ENCODE results near the gene RGS7. TPM values are rescaled to one million over a fixed set of nuclear protein-coding genes. Genes with fewer than 3 reads are reported as not detected.

RGS7 gene
- total and polyA plus RNA-seq, 5 experiments from 2014 or later, result not detected

DNA sequence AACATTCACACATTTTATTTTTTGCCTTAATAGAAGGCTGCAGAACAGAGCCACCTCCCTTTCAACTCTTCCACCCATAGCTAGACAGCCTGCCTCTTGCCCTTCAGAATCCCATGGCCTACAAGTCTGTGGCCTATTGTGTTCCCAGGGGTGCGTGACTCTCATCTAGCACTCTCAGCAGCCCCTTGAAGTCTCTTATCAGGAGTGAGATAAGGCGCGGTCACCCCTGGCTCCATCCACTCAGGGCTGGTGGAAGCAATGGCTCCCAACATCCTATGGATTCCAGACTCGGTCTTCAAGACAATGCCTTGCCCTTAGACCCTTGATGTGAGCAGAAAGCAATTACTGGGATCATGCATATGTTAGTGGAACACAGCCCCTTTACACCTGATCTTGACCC lies 480.9 kb downstream of the RGS7 start:
- Mint-ChIP-seq H3K4me3 (no peak overlapping the region), H3K27me3 (no peaks in the 10 kb centered on the region), H3K36me3 (peaks cover 0 to 5% (median 0%) of the 10 kb centered on the region in 3 donors), H3K9me3 (peaks cover 0 to 25% (median 4%) of the 10 kb centered on the region in 9 donors), H3K27ac (no peak overlapping the region), H3K4me1 (no peaks in the 10 kb centered on the region)
- no peak for DNase-seq
- no peak for ATAC-seq
- POLR2A ChIA-PET, result no interaction called here

GRCh38 chr1:240869071-240869470 lies 487.9 kb downstream of the RGS7 start:
- Mint-ChIP-seq H3K9me3 (peaks cover 0 to 9% (median 2%) of the 10 kb centered on the region in 9 donors), H3K4me1 (no peaks in the 10 kb centered on the region), H3K4me3 (no peak overlapping the region), H3K27ac (no peak overlapping the region), H3K27me3 (peaks cover 0 to 4% (median 0%) of the 10 kb centered on the region in 5 donors), H3K36me3 (no peaks in the 10 kb centered on the region)
- POLR2A ChIA-PET, result no interaction called here
- DNase-seq, result no peak
- no peak for ATAC-seq

DNA sequence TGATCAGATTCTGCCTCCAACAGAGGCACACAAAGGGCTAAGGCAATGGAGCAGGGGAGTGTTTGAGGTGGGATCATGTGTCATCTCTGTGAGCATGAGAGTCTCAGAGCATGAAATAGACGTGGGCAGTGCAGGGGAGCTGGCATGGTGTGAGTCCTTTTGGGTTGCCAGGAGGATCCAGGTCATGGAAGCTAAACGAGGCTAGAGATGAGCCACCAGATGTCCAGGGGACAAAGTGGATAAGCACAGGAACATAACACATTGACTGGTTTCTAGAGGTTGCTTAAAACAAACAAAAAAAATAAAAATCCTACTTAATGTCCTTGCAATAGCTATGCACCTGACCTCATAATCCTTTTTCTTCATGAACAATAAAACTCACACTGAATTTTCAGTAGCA lies 490.3 kb downstream of the RGS7 start:
- Mint-ChIP-seq H3K27me3 (peaks cover 0 to 4% (median 0%) of the 10 kb centered on the region in 5 donors), H3K4me3 (no peak overlapping the region), H3K27ac (no peak overlapping the region), H3K9me3 (peaks cover 0 to 9% (median 2%) of the 10 kb centered on the region in 9 donors), H3K4me1 (no peaks in the 10 kb centered on the region), H3K36me3 (no peaks in the 10 kb centered on the region)
- POLR2A ChIA-PET, result no interaction called here
- ATAC-seq, result no peak
- no peak for DNase-seq

DNA sequence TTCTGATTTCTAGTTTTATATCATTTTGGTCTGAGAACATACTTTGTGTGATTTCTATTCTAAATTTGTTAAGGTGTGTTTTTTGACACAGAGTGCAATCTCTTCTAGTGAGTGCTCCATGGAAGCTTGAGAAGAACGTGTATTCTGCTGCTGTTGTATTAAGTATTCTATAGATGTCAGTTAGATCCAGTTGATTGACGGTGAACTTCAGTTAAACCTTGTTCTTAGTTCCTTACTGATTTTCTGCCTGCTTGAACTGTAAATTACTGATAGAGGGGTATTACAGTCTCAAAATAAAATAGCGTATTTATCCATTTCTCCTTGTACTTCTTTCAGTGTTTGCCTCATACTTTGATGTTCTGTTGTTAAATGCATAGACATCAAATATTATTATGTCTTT lies 497.0 kb downstream of the RGS7 start:
- DNase-seq (no peak), ATAC-seq (no peak)
- Mint-ChIP-seq H3K27ac (no peak overlapping the region), H3K4me3 (no peak overlapping the region), H3K9me3 (peaks cover 0 to 12% (median 0%) of the 10 kb centered on the region in 9 donors), H3K27me3 (peaks cover 0 to 3% (median 0%) of the 10 kb centered on the region in 5 donors), H3K4me1 (no peaks in the 10 kb centered on the region), H3K36me3 (no peaks in the 10 kb centered on the region)
- POLR2A ChIA-PET, result no interaction called here

DNA sequence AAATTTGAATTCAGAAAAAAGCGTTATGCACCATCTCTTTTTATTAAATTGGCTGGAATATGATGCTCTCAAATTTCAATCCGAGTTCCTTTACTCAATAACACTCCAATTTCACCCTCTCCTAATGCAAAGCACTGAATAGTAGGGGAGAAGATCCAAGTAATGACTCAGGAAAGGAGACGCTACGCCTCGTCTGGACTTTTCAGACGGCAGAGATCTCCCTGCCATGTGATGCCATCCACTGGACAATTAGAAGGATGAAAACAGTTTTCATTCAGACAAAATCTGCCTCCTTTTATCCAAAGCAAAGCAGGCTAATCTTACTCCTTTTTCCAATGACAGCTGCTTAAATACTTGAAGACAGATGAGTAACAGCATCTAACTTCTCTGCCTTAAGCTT lies 502.6 kb downstream of the RGS7 start:
- no peaks in the 10 kb centered on the region for H3K36me3 Mint-ChIP-seq
- ATAC-seq (no peak), DNase-seq (no peak)
- no peaks in the 10 kb centered on the region for H3K4me1 Mint-ChIP-seq
- POLR2A ChIA-PET, result no interaction called here
- peaks cover 0 to 37% (median 8%) of the 10 kb centered on the region in 9 donors for H3K9me3 Mint-ChIP-seq
- H3K4me3 Mint-ChIP-seq, result no peak overlapping the region
- peaks cover 0 to 3% (median 0%) of the 10 kb centered on the region in 5 donors for H3K27me3 Mint-ChIP-seq
- no peak overlapping the region for H3K27ac Mint-ChIP-seq

DNA sequence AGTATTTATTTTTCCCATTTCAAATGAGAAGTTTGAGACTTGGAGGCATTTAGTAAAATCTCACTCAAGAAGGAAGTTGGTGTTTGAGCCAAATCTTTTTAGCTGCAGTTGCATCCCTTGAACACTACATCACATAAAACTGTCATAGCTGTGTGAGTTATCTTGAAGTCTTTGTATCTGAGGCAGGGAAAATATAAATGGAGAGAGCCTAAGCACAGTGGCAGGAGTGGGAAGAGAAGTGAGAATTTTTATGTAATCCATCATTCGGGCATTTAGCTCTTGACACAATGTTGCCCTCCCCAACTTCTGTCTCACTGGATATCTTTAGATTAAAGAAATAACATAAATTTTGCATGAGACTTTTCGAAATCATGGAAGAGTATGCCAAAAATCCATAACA lies 509.7 kb downstream of the RGS7 start:
- DNase-seq (no peak), ATAC-seq (no peak)
- Mint-ChIP-seq H3K27me3 (peaks cover 0 to 7% (median 2%) of the 10 kb centered on the region in 5 donors), H3K27ac (no peak overlapping the region), H3K4me1 (no peaks in the 10 kb centered on the region), H3K9me3 (peaks cover 0 to 33% (median 7%) of the 10 kb centered on the region in 9 donors), H3K4me3 (no peak overlapping the region), H3K36me3 (no peaks in the 10 kb centered on the region)
- POLR2A ChIA-PET, result no interaction called here

GRCh38 chr1:240844486-240844885 lies 512.5 kb downstream of the RGS7 start:
- no peaks in the 10 kb centered on the region for H3K36me3 Mint-ChIP-seq
- ATAC-seq (no peak), DNase-seq (no peak)
- H3K4me3 Mint-ChIP-seq, result no peak overlapping the region
- peaks cover 0 to 5% (median 2%) of the 10 kb centered on the region in 5 donors for H3K27me3 Mint-ChIP-seq
- POLR2A ChIA-PET, result no interaction called here
- peaks cover 0 to 19% (median 3%) of the 10 kb centered on the region in 9 donors for H3K9me3 Mint-ChIP-seq
- H3K4me1 Mint-ChIP-seq, result no peaks in the 10 kb centered on the region
- H3K27ac Mint-ChIP-seq, result no peak overlapping the region

- H3K9me3 Mint-ChIP-seq, result peaks cover 0 to 19% (median 2%) of the 10 kb centered on the region in 9 donors
- no peaks in the 10 kb centered on the region for H3K4me1 Mint-ChIP-seq
- peaks cover 0 to 5% (median 2%) of the 10 kb centered on the region in 5 donors for H3K27me3 Mint-ChIP-seq
- DNase-seq, result no peak
- no peaks in the 10 kb centered on the region for H3K36me3 Mint-ChIP-seq
- POLR2A ChIA-PET, result no interaction called here
- H3K4me3 Mint-ChIP-seq, result no peak overlapping the region
- no peak overlapping the region for H3K27ac Mint-ChIP-seq
- ATAC-seq, result no peak
Measured at GRCh38 chr1:240843798-240844197, 513.2 kb downstream of the RGS7 start.

DNA sequence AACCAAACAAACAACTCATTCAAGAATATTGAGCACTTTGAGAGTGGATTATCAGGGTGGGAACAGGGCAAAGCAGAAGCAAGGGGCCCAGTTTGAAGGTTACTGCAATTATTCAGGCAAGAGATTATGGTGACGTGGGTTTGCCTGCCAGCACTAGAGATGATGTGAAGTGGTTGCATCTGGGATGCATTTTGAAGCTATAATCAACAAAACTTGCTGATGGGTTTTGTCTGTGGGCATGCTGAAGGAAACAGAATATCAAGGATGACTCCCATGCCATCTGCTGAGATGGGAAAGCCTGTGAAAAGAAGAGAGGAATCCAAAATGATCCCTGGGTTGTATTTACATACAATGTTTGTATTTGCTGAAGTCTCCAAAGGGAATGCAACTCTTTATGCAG lies 520.7 kb downstream of the RGS7 start:
- Mint-ChIP-seq H3K4me3 (no peak overlapping the region), H3K4me1 (no peaks in the 10 kb centered on the region), H3K9me3 (peaks cover 0 to 13% (median 4%) of the 10 kb centered on the region in 9 donors), H3K27me3 (no peaks in the 10 kb centered on the region), H3K27ac (peak overlapping the region in 1 of 10 donors; percentile 3), H3K36me3 (no peaks in the 10 kb centered on the region)
- DNase-seq, result no peak
- POLR2A ChIA-PET, result no interaction called here
- no peak for ATAC-seq

DNA sequence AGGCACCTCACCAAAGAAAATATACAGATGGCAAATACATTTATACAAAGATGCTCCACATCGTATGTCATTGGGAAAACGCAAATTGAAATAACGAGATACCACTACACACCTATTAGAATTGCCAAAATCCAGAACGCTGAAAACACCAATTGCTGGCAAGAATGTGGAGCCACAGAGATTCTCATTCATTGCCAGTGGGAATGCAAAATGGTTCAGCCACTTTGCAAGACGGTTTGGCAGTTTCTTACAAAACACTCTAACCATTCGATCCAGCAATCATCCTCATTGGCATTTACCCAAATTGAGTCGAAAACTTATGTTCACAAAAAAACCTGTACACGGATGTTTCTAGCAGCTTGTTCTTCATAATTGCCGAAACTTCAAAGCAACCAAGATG lies 521.7 kb downstream of the RGS7 start:
- no peak for DNase-seq
- Mint-ChIP-seq H3K9me3 (peaks cover 0 to 12% (median 4%) of the 10 kb centered on the region in 9 donors), H3K36me3 (no peaks in the 10 kb centered on the region), H3K27ac (no peak overlapping the region), H3K4me3 (no peak overlapping the region), H3K4me1 (no peaks in the 10 kb centered on the region), H3K27me3 (no peaks in the 10 kb centered on the region)
- no peak for ATAC-seq
- POLR2A ChIA-PET, result no interaction called here

DNA sequence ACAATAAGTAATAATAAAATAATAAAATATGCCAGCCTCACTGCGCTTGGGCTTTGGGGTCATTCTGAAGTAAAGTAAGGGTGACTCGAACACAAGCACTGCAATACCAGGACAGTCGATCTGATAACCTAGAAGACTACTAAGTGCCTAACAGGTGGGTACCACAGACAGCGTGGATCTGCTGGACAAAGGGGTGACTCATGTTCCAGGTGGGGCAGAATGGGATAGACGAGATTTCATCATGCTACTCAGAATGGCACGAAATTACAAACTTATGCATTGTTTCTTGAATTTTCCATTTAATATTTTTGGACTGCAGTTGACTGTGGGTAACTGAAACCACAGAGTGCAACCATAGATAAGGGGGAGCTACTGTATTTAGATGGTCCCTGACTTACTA lies 523.9 kb downstream of the RGS7 start:
- Mint-ChIP-seq H3K27ac (no peak overlapping the region), H3K4me1 (no peaks in the 10 kb centered on the region), H3K27me3 (no peaks in the 10 kb centered on the region), H3K36me3 (no peaks in the 10 kb centered on the region), H3K9me3 (peaks cover 0 to 10% (median 0%) of the 10 kb centered on the region in 9 donors), H3K4me3 (no peak overlapping the region)
- DNase-seq (no peak), ATAC-seq (no peak)
- POLR2A ChIA-PET, result no interaction called here

DNA sequence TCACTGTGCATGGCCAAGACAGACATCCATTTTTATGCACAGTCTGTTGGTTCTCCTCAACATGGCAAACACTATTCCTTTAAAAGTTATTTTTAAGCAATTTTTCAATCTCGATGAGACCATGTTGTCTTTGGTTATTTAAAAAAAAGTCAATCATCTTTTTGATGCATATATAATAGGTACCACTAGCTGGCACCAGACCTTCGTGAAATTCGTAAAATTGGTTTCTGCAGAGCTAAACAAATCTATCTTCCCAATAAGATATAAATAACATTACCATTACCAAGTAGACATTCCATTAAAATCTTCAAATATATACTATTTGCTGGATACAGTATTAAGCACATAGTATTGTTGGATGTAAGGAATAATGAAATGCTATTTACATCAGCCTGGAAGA lies 525.1 kb downstream of the RGS7 start:
- Mint-ChIP-seq H3K27ac (no peak overlapping the region), H3K27me3 (peaks cover 0 to under 1% (median 0%) of the 10 kb centered on the region in 5 donors), H3K9me3 (peaks cover 0 to 17% (median 0%) of the 10 kb centered on the region in 9 donors), H3K36me3 (no peaks in the 10 kb centered on the region), H3K4me1 (no peaks in the 10 kb centered on the region), H3K4me3 (no peak overlapping the region)
- DNase-seq, result no peak
- ATAC-seq, result no peak
- POLR2A ChIA-PET, result interaction anchor here (0.7 kb wide), 1 partner anchor 21 kb away, joined by 4 read pairs; no protein-coding TSS in a partner anchor

DNA sequence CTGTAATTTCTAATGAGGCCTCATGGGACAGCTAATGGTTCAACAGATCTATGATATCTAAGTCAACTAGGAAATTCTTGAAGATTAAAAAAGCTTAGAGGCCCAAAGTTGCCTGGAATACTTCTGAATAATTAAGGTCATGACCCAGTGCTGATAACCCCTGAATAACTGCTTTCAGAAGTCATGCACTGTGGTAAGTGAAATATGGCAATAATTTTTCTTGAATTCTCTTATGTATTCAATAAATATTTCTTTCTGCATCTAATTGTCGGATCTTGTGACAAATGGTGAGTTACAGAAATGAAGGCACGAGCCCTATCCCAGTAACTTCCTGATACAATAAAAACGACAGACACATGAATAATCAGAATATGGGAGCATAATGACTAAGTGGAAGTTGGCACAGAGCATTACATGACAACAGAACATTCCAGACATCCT lies 525.8 kb downstream of the RGS7 start:
- H3K4me1 Mint-ChIP-seq, result no peaks in the 10 kb centered on the region
- peaks cover 0 to 3% (median 0%) of the 10 kb centered on the region in 5 donors for H3K27me3 Mint-ChIP-seq
- POLR2A ChIA-PET, result interaction anchor here (0.7 kb wide), 1 partner anchor 22 kb away, joined by 4 read pairs; no protein-coding TSS in a partner anchor
- no peak overlapping the region for H3K27ac Mint-ChIP-seq
- H3K4me3 Mint-ChIP-seq, result no peak overlapping the region
- no peaks in the 10 kb centered on the region for H3K36me3 Mint-ChIP-seq
- DNase-seq (no peak), ATAC-seq (no peak)
- H3K9me3 Mint-ChIP-seq, result peaks cover 0 to 19% (median 0%) of the 10 kb centered on the region in 9 donors

- POLR2A ChIA-PET, result no interaction called here
- Mint-ChIP-seq H3K4me3 (no peak overlapping the region), H3K27ac (no peak overlapping the region), H3K4me1 (no peaks in the 10 kb centered on the region), H3K9me3 (peaks cover 0 to 13% (median 0%) of the 10 kb centered on the region in 9 donors), H3K27me3 (peaks cover 0 to 7% (median 0%) of the 10 kb centered on the region in 5 donors), H3K36me3 (no peaks in the 10 kb centered on the region)
- no peak for DNase-seq
- no peak for ATAC-seq
Measured at GRCh38 chr1:240829487-240829886, 527.5 kb downstream of the RGS7 start.
